D341Med (cell line): ENCODE results near the gene GOLGA1.
A peak's percentile ranks its signal among the peaks of the same experiment; 100 is the strongest.
"Not testable (repeated sequence)": the region's sequence is repeated elsewhere in the genome, so short reads cannot be mapped to it uniquely, and the experiment has no call there.

ENCODE experiments used
- DNase-seq: peaks from one replicate; pipeline ENCODE4 v3.0.0; 2012; ENCODE audit warnings: low spot score

The GOLGA1 gene

DNA sequence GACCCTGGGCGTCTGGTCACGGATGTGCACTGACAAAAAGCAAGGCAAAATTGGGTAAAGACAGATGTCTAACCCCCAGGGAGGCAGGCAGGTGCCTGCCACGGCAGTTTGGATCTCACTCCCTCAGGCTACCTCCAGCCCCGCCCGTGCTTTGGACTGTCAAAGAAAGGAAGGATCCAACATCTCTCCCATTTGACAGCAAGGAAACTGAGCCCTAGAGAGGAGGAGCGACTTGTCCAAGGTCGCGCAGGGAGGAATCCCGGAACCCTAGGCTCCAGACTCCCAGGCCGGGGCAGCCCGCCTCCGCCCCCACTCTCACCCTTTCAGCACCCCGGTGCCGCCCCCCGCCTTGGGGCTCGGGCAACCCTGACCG is 376 bp downstream of the GOLGA1 start:
- no peak for DNase-seq

DNA sequence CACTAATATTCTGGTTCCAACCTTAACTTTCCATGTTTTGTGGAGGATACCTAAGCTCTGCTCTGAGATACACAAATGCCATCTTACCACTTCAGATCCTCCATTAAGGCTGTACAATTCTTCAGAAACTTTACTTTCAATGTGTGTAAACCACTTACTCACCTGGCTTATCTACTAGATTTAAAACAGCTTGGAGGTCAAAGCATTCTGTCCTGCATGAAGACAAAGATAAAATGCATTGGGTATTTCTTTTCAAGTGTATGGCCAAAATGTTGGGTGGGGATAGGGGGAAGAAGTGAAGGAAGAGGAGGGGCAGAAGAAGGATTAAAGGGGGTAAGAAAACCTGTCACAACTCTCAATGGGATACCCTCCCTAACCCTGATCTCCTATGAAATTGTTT is 939 bp downstream of the GOLGA1 start:
- DNase-seq = no peak

DNA sequence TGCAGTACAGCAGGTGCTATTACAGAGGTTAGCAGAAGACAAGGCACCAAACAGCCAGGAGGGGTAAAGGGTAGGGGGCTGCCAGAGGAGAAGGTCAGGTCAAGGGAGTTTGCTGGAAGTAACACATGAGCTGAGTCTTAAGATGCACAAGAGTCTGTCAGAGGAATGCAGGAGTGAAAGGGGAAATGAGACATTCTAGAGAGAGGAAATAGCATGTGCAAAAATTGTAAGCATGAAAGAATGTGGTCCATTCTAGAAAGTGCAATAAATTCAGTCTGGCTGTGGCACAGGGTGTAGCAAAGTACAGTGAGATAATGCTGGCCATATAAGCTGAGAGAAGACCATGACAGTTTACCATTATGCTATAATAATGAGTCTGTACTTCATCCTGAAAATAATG is 6.6 kb downstream of the GOLGA1 start:
- DNase-seq = no peak

DNA sequence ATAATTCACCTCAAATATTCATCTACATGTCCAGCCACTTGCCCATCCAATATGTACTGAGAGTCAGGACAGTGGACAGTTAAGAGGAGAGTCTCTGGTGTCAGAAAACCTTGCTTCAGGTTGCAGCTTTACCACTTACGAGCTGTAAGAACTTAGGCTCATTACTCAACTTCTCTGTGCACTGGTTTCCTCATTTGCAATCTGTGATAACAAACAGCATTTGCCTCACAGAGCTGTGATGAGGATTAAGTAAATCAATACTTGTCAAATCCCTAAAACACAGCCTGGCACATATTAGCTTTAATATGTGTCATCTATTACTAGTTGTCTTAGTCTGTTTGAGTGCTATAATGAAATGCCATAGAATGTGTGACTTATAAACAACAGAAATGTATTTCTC is 8.6 kb downstream of the GOLGA1 start:
- no peak for DNase-seq

DNA sequence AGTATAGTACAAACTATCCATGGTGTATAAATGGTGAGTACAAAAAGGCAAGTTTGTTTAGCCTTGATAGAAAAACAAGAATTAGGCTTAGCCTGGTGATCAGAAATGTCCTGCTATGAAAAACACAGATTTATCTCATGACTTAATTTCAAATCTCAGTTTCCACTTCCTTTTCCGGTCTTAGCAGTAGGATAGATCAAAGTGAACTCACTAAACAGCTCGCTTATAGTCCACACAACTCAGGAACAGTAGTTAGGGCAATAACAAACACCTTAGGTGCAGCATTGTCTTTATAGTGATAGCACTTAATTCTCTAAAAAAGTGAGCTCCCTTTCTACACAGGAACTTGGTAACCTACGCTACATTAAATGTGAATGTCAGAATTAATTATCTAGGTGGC is 11.4 kb downstream of the GOLGA1 start:
- DNase-seq = no peak

DNA sequence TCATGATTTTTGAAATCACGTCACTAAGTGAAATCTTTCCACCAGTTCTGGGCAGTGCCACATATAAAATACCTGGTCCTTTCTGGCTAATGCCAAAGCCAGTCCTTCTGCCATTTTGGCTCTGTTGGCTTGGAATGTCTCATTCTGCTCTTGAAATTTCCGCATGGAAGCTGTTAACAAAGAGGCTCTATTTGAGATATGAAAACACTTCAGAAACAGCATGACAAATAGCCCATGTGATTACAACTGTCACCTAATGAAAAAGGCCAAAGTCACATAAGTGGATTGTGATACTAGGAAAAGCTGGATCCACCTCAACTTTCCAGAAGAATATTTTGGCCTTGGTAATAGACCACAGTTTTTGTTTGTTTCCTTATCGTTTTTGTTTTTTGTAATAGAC is 12.8 kb downstream of the GOLGA1 start:
- DNase-seq = no peak

DNA sequence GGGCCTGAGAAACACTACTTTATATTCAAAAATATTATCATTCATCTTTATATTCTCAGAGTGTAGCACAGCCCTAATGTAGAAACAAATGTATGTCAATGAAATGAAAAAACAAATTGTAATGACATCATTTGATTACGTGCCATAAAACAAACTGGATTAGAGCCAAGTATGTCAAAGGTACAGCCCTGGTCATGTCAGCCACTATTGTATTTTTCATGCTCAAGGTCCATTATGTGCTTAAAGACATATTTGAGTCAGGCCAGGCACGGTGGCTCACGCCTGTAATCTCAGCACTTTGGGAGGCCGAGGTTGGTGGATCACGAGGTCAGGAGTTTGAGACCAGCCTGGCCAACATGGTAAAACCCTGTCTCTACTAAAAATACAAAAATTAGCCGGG is 20.5 kb downstream of the GOLGA1 start:
- not testable (repeated sequence) for DNase-seq

DNA sequence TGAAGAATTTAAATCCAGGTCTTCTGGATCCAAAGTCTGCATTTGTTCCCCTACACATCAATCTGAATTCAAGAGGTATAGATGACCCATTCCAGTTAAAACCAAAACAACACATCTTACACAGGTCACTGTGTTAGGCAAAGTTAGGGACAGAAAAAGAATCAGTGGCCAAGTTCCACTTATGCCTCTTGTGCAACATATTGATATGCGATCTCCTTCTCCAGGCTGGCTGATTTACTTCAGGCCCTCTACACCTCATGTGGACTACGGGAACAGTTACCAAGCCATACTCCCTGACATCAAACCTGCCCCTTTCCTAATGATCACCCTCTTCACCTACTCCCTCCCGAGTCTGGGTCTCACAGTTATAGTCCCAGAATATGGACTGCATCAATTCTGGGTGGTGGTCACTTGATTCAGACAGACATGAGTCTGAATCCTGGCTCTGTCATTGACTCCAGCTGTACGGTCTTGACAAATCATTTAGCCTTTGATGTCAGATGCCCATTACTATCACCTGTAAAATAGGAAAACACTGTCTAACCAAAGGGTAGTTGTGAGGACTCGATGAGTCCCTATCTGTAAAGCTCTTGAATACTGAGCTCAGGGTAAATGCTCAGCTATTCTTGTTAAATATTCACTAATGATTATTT is 26.0 kb downstream of the GOLGA1 start:
- DNase-seq = no peak

DNA sequence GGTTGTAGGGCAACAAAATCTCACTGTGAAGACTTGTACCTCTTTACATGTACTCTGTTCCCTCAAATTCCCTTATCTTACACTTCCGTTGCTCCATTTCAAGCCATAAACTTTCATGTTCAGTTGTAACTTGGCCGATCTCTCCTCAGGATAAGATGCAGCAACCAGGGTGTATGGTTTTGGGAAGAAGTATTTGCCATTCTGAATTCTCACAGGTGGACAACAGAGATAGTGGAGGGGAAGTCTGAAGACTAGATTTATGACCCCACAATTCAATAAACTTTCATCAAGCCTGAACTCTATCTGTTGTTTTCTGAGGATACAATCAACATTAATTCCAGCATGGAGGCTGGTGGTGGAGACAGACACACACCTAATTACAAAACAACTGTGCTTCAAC is 27.5 kb downstream of the GOLGA1 start:
- no peak for DNase-seq

DNA sequence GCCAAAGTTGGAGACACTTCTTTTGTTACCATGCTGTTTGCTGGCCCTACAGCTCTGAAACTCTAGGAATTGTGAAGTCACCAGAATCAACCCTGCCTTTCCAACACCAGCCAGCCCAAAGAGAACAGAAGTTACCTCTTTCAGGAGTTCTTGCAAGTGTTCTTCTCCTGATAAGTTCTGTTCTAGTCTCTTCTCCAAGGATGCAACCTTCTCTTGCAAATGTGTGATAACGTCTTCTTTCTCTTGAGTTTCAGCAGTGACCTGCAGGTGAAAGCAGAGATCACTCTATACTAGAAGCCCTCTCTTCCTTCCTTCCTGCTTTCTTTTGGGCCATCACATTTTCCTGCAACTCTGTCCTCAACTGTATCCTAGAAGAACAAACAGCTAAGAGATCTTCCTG is 29.1 kb downstream of the GOLGA1 start:
- no peak for DNase-seq

DNA sequence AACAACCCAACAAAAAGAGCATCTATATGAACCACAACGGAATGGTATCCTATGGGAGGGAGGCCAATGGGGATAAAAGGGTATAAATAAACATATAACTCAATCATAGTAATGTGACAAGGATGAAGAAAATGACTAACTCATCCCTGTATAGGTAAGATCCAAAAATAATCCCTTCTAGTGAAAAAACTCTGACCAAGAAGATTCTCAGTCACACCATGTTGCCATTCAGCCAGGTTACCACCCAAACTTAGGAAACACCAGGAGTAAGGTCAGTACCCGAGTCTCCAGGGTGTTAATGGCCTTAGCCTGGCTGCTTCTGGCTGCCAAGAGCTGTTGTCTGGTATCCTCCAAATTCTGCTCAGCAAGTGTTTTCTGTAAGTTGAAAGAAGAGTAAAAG is 32.8 kb downstream of the GOLGA1 start:
- no peak for DNase-seq

DNA sequence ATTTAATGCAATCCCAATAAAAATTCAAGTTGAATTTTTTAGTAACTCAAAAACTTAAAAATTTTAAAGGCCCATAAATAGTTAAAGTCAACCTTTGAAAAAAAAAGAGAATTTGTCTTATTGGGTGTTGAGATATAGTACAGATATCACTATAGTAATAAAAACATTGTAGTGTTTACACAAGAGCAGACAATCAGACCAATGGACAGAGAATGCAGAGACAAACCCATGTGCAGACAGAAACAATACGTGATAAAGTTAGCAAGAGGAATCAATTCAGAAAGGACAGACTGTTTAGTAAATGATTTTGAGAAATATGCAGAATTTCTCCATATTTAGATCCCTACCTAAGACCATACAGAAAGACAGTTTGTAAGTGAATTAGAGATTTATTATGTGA is 33.9 kb downstream of the GOLGA1 start:
- no peak for DNase-seq

DNA sequence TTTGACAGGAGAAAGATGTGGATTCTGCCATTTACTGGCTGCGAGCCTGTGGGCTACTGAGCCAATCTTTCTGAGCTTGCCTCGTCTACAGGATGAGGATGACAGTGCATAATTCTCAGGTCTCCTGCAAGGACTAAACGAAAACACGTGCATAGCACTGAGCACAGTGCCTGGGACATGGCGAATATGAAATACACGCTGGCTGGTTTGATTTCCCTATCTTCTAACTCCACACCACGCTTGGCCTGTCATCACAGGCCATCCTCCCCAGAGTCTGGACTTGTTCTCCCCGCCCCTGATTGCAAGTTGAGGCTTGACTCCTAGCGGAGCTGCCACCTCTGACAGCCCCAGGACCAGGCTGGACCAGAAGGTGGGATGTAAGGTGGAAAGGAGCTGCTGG is 41.0 kb downstream of the GOLGA1 start:
- no peak for DNase-seq

DNA sequence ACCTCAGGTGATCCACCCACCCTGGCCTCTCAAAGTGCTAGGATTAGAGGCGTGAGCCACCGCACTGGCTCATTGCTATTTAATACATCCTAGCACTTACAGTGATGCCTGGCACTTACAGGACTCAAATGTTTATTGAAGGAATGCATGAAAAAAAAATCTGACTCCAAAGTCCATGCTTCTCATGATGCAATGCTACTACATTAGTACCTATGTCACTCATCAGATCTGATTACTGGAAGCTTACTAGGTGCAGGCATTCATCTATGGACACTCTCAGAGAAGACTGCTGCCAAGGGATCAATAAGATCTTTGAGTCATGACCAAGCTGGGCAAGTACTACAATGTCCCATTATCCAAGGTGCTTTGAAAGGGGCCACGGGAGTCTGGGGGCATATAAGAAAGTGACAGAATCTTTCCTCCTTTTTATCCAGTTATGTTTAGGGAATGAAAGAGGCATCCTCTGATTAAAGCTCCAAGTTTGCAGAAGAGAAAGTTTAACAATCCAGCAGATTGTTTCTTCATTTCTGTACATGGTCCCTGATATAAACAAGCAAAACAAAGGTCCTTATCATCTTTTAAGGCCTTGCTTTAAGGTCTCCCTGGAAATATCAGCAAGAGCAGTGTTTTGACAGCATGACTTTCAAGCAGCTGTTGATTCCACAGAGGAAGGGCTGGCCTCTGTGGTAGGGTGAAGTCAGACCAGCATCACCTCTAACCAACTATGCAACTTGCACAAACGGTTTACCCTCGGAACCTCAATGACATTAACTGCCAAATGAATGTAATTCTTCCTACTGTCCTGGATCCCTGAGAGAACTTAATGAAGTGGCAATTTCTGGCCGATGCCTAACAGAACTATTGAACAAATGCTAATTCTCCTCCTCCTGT is 43.1 kb downstream of the GOLGA1 start:
- DNase-seq = no peak

DNA sequence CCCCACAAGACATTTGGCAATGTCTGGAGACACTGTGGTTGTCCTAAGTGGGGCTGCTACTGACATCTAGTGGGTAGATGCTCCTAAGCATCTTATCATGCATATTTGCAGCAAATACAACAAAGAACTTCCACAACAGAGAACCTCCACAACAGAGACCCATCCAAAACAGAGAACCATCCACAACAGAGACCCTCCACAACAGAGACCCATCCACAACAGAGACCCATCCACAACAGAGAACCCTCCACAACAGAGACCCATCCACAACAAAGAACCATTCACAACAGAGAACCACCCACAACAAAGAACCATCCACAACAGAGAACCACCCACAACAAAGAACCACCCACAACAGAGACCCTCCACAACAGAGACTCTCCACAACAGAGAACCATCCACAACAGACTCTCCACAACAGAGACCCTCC is 46.1 kb downstream of the GOLGA1 start:
- DNase-seq = peak; percentile 52

DNA sequence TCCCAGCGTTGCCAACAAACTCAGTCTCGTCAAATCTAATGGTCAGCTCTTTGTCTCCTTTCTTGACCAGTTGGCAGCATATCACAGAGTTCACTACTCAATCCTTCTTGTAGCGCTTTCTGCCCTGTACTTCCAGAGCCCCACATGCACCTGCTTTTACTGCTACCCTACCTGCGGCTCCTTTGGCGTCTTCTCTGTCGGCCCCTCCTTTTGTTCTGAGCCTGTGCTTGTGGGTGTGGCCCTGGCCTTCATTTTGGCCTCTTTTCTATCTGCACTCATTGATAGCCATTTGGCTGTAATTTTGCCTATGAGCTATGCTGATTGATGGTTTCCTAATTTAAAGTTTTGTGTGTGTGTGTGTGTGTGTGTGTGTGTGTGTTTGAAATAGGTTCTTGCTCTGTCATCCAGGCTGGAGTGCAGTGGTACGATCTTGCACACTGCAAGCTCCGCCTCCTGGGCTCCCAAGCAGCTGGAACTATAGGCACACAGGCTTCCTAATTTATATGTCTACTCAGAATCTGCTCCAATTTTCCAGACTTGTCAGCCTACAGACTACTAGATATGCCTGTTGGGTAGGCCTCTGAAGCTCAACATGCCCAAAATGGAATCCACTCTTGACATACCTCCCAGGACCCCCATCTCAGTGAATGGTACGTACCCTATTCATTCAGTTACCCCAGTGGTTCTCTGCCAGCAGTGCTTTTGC is 46.7 kb downstream of the GOLGA1 start:
- DNase-seq = no peak

DNA sequence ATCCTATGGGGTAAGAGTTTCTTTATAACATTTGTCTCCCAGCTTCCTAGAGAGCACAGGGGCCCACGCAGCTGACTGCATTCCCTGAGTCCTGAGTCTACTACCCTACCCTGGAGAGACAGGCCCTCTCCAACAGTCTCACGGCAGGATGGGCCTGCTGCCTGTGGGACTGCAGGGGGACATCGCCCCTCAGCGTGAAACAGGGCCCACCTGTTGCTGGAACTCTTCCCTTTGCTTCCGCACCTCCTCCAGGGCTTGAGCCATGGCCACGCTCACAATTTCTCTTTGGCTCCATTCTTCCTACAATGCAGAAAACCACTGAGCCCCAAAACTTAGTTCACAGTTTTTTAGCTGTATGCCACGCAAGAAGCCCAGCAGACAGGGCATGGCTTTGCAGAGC is 50.7 kb downstream of the GOLGA1 start:
- no peak for DNase-seq

DNA sequence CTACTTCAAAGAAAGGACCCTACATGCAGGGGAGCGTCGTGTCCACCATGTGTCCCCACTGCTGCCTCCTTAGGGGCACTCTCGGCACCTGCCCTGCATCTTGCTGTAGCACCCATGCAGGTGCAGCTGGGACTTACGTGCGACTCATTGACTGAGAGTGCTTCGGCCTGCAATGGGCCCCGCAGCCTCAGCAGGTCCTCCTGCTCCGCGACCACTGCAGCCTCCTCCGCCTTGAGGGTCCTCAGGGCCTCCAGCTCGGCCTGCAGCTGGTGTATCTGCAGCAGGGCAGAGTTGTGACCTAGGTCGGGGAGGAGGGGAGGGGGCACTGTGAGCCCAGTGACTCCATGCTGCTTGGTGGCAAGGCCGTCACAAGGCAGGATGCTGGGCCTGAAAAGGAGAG is 51.9 kb downstream of the GOLGA1 start:
- DNase-seq = no peak

DNA sequence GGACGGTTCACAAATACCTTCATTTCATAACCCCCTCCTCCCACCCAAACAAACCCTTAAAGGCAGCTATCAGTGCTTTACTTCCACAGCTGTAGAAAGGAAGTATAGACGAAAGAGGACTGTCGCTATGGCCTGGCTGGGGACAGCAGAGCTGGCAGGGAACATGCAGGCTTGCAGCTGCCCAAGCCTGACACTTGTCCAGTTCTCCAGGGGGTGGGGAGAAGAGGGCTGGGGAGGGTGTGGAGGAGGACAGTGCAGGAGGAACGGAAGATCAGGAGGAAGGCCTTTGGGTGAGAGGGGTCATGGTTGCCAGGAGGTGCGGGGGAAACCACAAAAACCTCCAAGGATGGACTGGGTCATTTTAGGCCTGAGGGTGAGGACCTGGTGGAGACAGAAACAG is 53.1 kb downstream of the GOLGA1 start:
- no peak for DNase-seq

DNA sequence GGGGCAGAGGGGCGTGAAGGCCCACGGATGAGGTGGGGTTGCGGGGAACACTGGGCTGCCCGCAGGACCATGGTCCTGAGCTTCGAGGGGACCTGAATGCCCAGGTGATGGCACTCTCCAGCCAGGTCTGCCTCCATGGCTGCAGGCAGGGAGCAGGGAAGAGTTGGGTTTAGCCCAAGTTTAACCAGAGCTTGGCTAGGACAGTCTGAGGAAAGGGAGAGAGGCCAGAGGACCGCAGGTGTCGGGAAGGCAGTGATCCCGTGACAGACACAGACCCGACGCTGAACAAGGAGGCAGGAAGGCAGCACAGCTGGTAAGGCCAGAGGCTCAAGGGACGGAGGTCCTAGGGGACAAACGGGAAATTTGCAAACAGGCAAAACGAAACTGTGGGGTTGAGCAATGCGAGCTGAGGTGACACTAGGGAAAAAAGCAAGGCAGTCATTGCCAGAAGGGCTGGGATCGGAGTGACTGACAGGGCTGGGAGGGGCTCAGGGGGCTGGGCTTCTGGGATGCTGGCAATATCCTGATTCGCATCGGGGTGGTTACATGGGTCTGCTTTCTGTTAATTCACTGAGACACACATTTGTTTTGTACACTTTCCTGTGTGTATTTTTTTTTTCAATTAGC is 53.9 kb downstream of the GOLGA1 start:
- DNase-seq = no peak

DNA sequence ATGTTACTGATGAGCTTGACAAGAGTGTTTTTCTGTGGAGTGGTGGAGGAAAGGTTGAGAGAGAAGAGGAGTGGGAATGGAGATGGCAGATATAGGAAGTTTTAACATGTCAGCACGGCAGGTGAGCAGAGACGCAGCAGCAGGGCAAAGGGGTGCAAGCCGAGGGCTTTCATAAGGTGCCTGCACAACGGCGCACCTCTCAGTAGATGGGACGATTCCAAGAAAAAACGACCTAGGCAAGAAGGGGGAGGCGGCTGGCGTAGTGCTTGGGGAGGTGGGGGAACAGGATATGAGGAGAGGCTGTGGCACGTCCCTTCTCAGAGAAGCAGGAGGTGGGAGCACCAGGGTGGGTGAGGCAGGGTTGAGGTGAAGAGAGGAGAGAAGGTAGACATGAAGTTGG is 54.4 kb downstream of the GOLGA1 start:
- no peak for DNase-seq

DNA sequence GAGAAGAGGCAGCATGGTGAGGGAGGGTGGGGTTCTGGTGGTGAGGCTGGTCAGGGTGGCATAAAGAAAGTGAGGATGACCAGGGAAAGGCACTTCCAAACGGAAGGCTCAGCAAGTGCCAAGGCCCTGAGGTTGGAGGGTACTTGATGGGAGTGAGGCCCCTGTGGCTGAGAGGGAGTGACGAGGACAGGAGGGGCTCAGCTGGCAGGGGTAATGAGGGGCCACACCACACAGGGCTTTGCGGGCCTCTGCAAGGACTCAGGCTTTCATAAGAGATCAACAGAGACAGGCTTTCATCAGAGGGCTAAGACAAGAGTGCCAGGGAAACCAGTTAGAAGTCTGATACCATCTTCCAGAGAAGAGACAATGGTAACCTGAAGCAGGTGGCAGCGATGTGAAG is 55.3 kb downstream of the GOLGA1 start:
- DNase-seq = no peak

DNA sequence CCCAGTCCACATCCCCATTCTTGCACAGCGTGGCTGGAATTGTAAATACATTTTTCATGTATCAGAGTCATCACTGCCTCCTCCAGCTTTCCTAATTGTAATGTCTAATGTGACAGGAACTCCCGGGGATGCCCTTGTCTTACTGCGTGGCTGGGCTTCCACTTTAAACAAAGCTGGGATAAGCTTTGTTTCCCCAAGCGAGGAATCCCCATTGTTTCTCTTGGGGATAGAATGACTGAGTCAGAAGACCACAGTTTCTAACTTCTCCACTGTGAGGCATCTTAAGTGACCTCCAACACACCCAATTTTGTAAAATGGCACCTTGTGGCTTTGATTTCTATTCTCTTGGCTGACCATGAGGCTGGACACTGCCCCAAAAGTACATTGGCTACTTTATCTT is 56.5 kb downstream of the GOLGA1 start:
- no peak for DNase-seq
